Panc1 (cell line): ENCODE measurements around the gene THRSP. TPM values are rescaled to one million over a fixed set of nuclear protein-coding genes. Genes with fewer than 3 reads are reported as not detected.
A peak's percentile ranks its signal among the peaks of the same experiment; 100 is the strongest.

Experiments
- ATAC-seq: fragments of 200-7000 bp; cut with Tn5 transposase; 2 replicates; pipeline ENCODE4 v1.9.1; 2020; ENCODE audit warnings: mild to moderate bottlenecking, moderate library complexity
- BruUV-seq: library from RNA; stranded (reverse); fragments of 400-500 nt; replicated peaks from 2 replicates; lab custom pipeline; 2021; lab: Mats Ljungman, UMichigan
- CTCF ChIA-PET: fragments of 300-600 bp; sonication (Branson Sonifier 250); formaldehyde crosslinking; loops from one replicate; lab custom pipeline; 2022; ENCODE audit warnings: antibody characterized with exemption; lab: Charles Lee
- POLR2A ChIA-PET: fragments of 300-600 bp; sonication (Branson Sonifier 250); formaldehyde crosslinking; loops from one replicate; lab custom pipeline; 2022; ENCODE audit warnings: antibody characterized with exemption; lab: Charles Lee
- DNase-seq: peaks from one replicate; pipeline ENCODE4 v3.0.0-alpha.2; 2010; ENCODE audit warnings: low read depth, low spot score
- H3K27ac ChIP-seq: 2 replicates; pipeline ENCODE4 v1.5.1; 2011; ENCODE audit warnings: mild to moderate bottlenecking, low read length, inconsistent platforms
- H3K27me3 ChIP-seq: fragments of 200-500 bp; sonication (Bioruptor generic); 2 replicates; pipeline ENCODE4 v1.6.0; 2014; ENCODE audit warnings: low read length, inconsistent platforms; ENCODE audit not compliant: control insufficient read depth, insufficient read depth
- H3K36me3 ChIP-seq: fragments of 200-500 bp; sonication (Bioruptor generic); 2 replicates; pipeline ENCODE4 v1.5.1; 2014; ENCODE audit warnings: inconsistent platforms, mild to moderate bottlenecking, low read length, moderate library complexity; ENCODE audit not compliant: control insufficient read depth, insufficient read depth
- H3K4me1 ChIP-seq: 2 replicates; pipeline ENCODE4 v1.5.1; 2011; ENCODE audit warnings: inconsistent platforms, mild to moderate bottlenecking, low read length, moderate library complexity; ENCODE audit not compliant: control insufficient read depth, insufficient read depth
- H3K4me3 ChIP-seq, 2 experiments: 2 replicates each; pipeline ENCODE4 v1.5.1; 2011 to 2012; ENCODE audit warnings: low read depth in 2 of 2, low read length in 2 of 2, mild to moderate bottlenecking in 2 of 2, inconsistent platforms in 1 of 2, moderate library complexity in 1 of 2
- H3K9me3 ChIP-seq: fragments of 200-500 bp; sonication (Bioruptor generic); 2 replicates; pipeline ENCODE4 v1.5.1; 2014; ENCODE audit warnings: low read depth, mild to moderate bottlenecking, inconsistent platforms, low read length, moderate library complexity; ENCODE audit not compliant: control insufficient read depth, insufficient read depth
- POLR2AphosphoS5 ChIP-seq: IDR thresholded peaks from 2 replicates; pipeline ENCODE4 v1.6.1; 2012; ENCODE audit warnings: mild to moderate bottlenecking, low read depth, low read length, moderate library complexity
- SIN3A ChIP-seq: IDR thresholded peaks from 2 replicates; pipeline ENCODE4 v1.6.1; 2012; ENCODE audit warnings: low read depth, mild to moderate bottlenecking, low read length, moderate library complexity, borderline replicate concordance; ENCODE audit not compliant: insufficient read depth
- TCF7L2 ChIP-seq: IDR thresholded peaks from 2 replicates; pipeline ENCODE4 v1.6.1; 2011; ENCODE audit warnings: mild to moderate bottlenecking, low read depth, low read length, inconsistent platforms
- in situ Hi-C: cut with HindIII; loops from 2 replicates; pipeline ENCODE4 v1.10.0; 2016; ENCODE audit warnings: low sequenced_read_pairs, low pct_unique_long_range_greater_than_20kb
- intact Hi-C: fragments of 100-400 bp; cut with micrococcal nuclease; formaldehyde crosslinking; loops from one replicate; pipeline ENCODE4 v1.10.0; 2022; ENCODE audit not compliant: unreplicated experiment
- total RNA-seq: library from RNA; stranded (reverse); gene quantifications from one replicate; pipeline ENCODE4 v1.2.1, GENCODE V29; 2021; ENCODE audit not compliant: unreplicated experiment
- TF ChIP-seq, protein P1 (sequence below), 2 experiments: IDR thresholded peaks; 2 replicates each; pipeline ENCODE4 v1.6.1; 2011 to 2012; ENCODE audit warnings: low read depth in 2 of 2, control low read depth in 1 of 2, low read length in 1 of 2, mild to moderate bottlenecking in 1 of 2, moderate library complexity in 1 of 2; ENCODE audit not compliant: insufficient read depth in 1 of 2
- TF ChIP-seq, protein P2 (sequence below): fragments of 450-650 bp; IDR thresholded peaks from 2 replicates; pipeline ENCODE4 v1.5.1; 2017; ENCODE audit warnings: mild to moderate bottlenecking

THRSP gene
- total RNA-seq, 1 experiment from 2014 or later: not detected

DNA sequence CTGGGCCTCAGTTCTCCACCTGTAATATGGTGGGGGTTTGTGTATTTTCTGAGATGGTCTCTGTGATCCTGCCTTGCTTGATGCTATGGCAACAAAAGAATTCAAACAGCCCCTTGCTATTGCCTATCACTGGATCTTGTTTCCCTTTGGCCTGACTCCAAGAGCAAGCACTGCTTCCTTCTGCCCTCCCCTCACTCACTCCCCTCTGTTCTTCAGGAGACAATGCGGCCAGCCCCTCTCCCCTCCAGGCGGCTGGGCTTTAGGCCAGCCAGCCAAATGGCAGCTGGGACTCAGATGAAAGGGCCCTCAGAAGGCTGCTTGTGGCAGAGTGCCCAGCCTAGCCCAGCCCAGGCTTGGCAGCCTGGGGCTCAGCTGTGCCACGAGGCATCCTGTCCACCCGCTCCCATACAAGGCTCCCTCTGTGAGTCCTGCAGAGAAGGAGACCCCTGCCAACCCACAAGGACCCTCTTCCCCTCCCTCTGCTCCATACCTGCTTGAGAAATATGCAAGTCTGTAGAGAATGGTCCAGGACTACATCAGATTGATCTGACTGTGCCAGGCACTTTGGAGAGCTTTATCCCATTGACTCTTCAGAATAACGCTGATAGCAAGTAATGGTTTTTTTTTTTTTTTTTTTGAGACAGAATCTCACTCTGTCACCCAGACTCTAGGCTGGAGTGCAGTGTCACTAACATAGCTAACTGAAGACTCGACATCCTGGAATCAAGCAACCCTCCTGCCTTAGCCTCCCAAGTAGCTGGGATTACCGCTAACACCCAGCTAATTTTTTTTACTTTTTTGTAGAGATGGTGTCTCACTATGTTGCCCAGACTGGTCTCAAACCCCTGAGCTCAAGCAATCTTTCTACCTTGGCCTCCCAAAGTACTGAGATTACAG, 33.0 kb upstream of the THRSP start:
- no peak for DNase-seq
- no peak overlapping the region for H3K4me3 ChIP-seq
- in situ Hi-C loops: no loop called here
- TF ChIP-seq SIN3A (no peak), TCF7L2 (peak; percentile 96)
- no peak overlapping the region for H3K27ac ChIP-seq
- H3K36me3 ChIP-seq: no peaks in the 10 kb centered on the region
- ATAC-seq: peak; percentile 69
- CTCF ChIA-PET: interaction anchor here (0.6 to 0.8 kb wide), 4 partner anchors 10 to 534 kb away, joined by 3 to 5 read pairs (median 4); no protein-coding TSS in a partner anchor
- H3K27me3 ChIP-seq: no peaks in the 10 kb centered on the region
- no TSS peak for BruUV-seq
- peaks cover 10% of the 10 kb centered on the region; the same call in 1 of the 2 replicates for H3K4me1 ChIP-seq
- POLR2A ChIA-PET: interaction anchor here (0.6 kb wide), 1 partner anchor 107 kb away, joined by 8 read pairs; no protein-coding TSS in a partner anchor
- intact Hi-C loops: no loop called here
- H3K9me3 ChIP-seq: no peaks in the 10 kb centered on the region

DNA sequence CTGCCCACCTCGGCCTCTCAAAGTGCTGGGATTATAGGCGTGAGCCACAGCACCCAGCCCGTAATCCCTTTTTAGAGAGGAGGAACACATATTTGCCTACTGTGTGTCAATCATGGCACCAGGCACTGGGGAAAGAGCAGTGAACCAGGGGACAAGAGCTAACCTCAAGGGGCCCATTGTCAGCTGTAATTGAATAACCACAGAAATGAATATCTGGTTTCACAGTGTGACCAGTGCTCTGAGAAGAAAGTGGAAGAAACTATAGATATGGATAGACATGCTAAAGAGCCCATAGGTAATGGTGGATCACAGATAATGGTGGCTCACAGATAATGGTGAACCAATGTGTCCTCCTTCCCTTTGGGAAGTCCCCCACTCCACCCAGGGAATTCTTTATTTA, 32.0 kb upstream of the THRSP start:
- no peaks in the 10 kb centered on the region for H3K36me3 ChIP-seq
- no peak overlapping the region for H3K27ac ChIP-seq
- intact Hi-C loops (no loop called here), in situ Hi-C loops (no loop called here)
- peaks cover 10% of the 10 kb centered on the region; the same call in 1 of the 2 replicates for H3K4me1 ChIP-seq
- POLR2A ChIA-PET: no interaction called here
- H3K27me3 ChIP-seq: no peaks in the 10 kb centered on the region
- TF ChIP-seq, protein P1, sequence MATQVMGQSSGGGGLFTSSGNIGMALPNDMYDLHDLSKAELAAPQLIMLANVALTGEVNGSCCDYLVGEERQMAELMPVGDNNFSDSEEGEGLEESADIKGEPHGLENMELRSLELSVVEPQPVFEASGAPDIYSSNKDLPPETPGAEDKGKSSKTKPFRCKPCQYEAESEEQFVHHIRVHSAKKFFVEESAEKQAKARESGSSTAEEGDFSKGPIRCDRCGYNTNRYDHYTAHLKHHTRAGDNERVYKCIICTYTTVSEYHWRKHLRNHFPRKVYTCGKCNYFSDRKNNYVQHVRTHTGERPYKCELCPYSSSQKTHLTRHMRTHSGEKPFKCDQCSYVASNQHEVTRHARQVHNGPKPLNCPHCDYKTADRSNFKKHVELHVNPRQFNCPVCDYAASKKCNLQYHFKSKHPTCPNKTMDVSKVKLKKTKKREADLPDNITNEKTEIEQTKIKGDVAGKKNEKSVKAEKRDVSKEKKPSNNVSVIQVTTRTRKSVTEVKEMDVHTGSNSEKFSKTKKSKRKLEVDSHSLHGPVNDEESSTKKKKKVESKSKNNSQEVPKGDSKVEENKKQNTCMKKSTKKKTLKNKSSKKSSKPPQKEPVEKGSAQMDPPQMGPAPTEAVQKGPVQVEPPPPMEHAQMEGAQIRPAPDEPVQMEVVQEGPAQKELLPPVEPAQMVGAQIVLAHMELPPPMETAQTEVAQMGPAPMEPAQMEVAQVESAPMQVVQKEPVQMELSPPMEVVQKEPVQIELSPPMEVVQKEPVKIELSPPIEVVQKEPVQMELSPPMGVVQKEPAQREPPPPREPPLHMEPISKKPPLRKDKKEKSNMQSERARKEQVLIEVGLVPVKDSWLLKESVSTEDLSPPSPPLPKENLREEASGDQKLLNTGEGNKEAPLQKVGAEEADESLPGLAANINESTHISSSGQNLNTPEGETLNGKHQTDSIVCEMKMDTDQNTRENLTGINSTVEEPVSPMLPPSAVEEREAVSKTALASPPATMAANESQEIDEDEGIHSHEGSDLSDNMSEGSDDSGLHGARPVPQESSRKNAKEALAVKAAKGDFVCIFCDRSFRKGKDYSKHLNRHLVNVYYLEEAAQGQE (IDR thresholded peaks at IDR 0.05; ENCODE audit: insufficient read depth in 1 of 2, low read depth in 2 of 2, low read length in 1 of 2): no peak
- TF ChIP-seq TCF7L2 (no peak), POLR2AphosphoS5 (no peak), SIN3A (no peak)
- TF ChIP-seq, protein P2, sequence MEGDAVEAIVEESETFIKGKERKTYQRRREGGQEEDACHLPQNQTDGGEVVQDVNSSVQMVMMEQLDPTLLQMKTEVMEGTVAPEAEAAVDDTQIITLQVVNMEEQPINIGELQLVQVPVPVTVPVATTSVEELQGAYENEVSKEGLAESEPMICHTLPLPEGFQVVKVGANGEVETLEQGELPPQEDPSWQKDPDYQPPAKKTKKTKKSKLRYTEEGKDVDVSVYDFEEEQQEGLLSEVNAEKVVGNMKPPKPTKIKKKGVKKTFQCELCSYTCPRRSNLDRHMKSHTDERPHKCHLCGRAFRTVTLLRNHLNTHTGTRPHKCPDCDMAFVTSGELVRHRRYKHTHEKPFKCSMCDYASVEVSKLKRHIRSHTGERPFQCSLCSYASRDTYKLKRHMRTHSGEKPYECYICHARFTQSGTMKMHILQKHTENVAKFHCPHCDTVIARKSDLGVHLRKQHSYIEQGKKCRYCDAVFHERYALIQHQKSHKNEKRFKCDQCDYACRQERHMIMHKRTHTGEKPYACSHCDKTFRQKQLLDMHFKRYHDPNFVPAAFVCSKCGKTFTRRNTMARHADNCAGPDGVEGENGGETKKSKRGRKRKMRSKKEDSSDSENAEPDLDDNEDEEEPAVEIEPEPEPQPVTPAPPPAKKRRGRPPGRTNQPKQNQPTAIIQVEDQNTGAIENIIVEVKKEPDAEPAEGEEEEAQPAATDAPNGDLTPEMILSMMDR: no peak
- no peak overlapping the region for H3K4me3 ChIP-seq
- H3K9me3 ChIP-seq: no peaks in the 10 kb centered on the region
- CTCF ChIA-PET: interaction anchor here (0.7 to 0.8 kb wide), 2 partner anchors 11 to 442 kb away, joined by 3 read pairs; no protein-coding TSS in a partner anchor
- DNase-seq (no peak), ATAC-seq (no peak)
- no TSS peak for BruUV-seq
